GM18499 (cell line): Measurements from ENCODE around the gene CDH15.
"Not testable (repeated sequence)": the region's sequence is repeated elsewhere in the genome, so short reads cannot be mapped to it uniquely, and the experiment has no call there.

Experiments
- ATAC-seq: cut with Tn5 transposase; IDR thresholded peaks from one replicate; pipeline ENCODE4 v1.9.1; 2021; ENCODE audit warnings: moderate number of reproducible peaks; ENCODE audit not compliant: insufficient read depth, unreplicated experiment

The CDH15 gene

GRCh38 chr16:89184677-89184932 lies 13.1 kb downstream of the CDH15 start:
- no peak for ATAC-seq

- no peak for ATAC-seq
Observed at GRCh38 chr16:89184933-89185794, 13.6 kb downstream of the CDH15 start.

GRCh38 chr16:89185887-89186592 lies 14.5 kb downstream of the CDH15 start:
- not testable (repeated sequence) for ATAC-seq

GRCh38 chr16:89186593-89187031 lies 15.1 kb downstream of the CDH15 start:
- not testable (repeated sequence) for ATAC-seq

GRCh38 chr16:89187032-89187769 lies 15.7 kb downstream of the CDH15 start:
- no peak for ATAC-seq

- no peak for ATAC-seq
Observed at GRCh38 chr16:89187770-89188392, 16.3 kb downstream of the CDH15 start.

GRCh38 chr16:89188471-89189357 lies 17.2 kb downstream of the CDH15 start:
- ATAC-seq: not testable (repeated sequence)

GRCh38 chr16:89189358-89190025 lies 17.9 kb downstream of the CDH15 start:
- no peak for ATAC-seq

GRCh38 chr16:89190150-89190958 lies 18.8 kb downstream of the CDH15 start:
- ATAC-seq: no peak

- no peak for ATAC-seq
Observed at GRCh38 chr16:89191033-89191900, 19.7 kb downstream of the CDH15 start.

- no peak for ATAC-seq
Observed at GRCh38 chr16:89191901-89192185, 20.3 kb downstream of the CDH15 start.

- ATAC-seq: not testable (repeated sequence)
Observed at GRCh38 chr16:89192186-89192955, 20.8 kb downstream of the CDH15 start.

- no peak for ATAC-seq
Observed at GRCh38 chr16:89192956-89193575, 21.5 kb downstream of the CDH15 start.

GRCh38 chr16:89193576-89194293 lies 22.2 kb downstream of the CDH15 start:
- ATAC-seq: no peak

- ATAC-seq: no peak
Observed at GRCh38 chr16:89194340-89195311, 23.1 kb downstream of the CDH15 start.
